Embryonic facial prominence (tissue), 1 donor: ENCODE results near the gene ATM.
"Not testable (repeated sequence)": the region's sequence is repeated elsewhere in the genome, so short reads cannot be mapped to it uniquely, and the experiment has no call there.

Source experiments
- DNase-seq: peaks from one replicate; pipeline ENCODE4 v3.0.0-alpha.2; 2016; ENCODE audit errors: extremely low spot score

Gene ATM

GRCh38 chr11:108286956-108287355 lies 64.1 kb downstream of the ATM start:
- no peak for DNase-seq

GRCh38 chr11:108289066-108289465 lies 66.2 kb downstream of the ATM start:
- not testable (repeated sequence) for DNase-seq

DNA sequence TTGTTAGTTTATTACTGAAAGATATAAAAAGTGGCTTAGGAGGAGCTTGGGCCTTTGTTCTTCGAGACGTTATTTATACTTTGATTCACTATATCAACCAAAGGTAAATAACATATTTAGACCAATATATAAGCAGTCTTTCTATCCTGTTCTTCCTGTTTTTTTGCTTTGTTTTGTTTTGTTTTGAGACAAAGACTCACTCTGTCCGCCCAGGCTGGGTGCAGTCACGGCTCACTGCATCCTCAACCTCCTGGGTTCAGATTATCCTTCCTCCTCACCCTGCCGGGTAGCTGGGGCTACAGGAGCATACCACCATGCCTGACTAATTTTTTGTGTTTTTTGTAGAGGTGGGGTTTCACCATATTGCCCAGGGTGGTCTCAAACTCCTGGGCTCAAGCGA lies 66.8 kb downstream of the ATM start:
- DNase-seq: no peak

GRCh38 chr11:108293229-108293628 lies 70.4 kb downstream of the ATM start:
- no peak for DNase-seq

DNA sequence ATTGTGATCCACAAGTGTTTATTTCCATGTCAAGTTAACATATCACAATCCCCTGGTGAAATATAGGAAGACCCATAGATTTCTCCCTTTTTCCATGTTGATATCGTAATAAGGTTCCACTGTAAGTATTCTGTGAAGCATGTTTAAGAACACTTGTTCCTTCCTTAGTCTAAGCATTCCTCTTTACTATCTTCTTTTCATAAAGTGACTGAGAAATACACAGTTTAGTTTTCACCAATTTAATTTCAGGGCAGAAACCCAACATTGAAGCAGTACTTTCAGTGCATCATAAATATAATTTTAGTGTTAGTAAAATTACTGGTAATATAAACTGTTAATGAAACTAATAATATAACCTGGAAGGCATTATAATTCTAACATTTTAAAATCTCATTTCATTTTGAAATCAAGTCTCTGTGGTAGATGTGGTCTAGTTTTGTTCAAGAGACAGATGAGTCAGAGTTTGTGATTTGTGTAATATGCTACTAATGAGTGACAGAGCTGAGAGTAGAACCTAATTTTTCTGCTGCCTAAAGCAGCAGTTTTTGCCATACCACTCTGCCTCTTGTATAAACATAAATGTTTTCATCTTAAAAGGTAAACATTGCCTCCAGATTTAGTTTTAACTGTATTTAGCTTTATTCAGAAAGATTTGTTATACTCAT lies 79.4 kb downstream of the ATM start:
- no peak for DNase-seq

- DNase-seq: no peak
Measured at GRCh38 chr11:108307751-108308150, 84.9 kb downstream of the ATM start.

DNA sequence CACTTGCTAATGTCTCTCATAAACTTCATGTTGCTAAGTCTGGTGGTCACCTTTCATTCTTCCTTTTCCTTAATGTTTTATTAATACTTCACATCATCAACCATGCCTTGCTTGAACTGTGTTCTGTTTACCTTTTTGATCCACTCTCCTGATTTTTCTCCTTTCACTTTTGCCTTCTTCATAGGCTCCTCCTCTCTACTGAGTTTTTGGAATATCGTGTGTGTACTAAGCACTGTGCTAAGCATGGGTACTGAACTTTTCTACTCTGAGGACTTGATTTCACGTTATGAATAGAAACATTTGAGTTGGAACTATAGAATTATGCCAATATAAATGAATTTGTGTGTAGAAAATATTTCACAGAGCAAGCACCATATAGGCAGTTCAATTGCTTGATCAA lies 90.6 kb downstream of the ATM start:
- no peak for DNase-seq

DNA sequence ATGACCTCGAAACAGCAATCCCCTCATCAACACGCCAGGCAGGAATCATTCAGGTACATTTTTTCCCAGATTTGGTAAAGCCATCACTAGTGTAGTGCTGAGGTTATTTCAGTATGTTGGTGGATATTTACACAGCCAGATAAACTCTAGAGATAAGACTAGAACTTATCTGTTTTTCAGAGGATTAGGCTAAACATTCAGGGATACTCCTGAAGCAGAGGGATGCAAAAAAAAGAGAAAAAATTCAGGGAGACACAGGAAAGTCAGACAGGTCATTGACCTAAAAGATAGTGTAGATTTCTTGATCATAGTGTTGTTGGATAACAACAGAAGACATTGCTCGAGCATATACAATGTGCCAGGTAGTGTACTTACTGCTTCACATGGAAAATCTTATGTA lies 93.2 kb downstream of the ATM start:
- DNase-seq: no peak

- no peak for DNase-seq
Measured at GRCh38 chr11:108319541-108320145, 96.8 kb downstream of the ATM start.

- no peak for DNase-seq
Measured at GRCh38 chr11:108322666-108323065, 99.8 kb downstream of the ATM start.

GRCh38 chr11:108324587-108324986 lies 101.7 kb downstream of the ATM start:
- no peak for DNase-seq

GRCh38 chr11:108333403-108333899 lies 110.6 kb downstream of the ATM start:
- DNase-seq: no peak

- DNase-seq: no peak
Measured at GRCh38 chr11:108338750-108339149, 115.9 kb downstream of the ATM start.

- no peak for DNase-seq
Measured at GRCh38 chr11:108340973-108341372, 118.1 kb downstream of the ATM start.

DNA sequence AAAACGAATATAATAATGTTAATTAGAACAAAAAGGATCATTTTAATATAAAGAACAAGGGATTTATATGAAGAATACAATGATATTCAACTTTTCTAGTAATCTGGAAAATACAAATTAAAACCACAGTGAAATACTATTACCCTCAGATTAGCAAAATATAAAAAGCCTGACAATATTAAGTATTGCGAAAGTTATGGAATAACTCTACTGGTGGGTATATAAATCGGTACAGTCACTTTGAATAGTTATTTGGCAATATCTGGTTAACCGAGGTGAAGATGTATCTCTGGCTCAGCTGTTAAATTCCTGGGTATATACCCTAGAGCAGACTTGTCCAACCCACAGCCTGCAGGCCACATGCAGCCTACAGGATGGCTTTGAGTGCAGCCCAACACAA lies 118.8 kb downstream of the ATM start:
- no peak for DNase-seq

DNA sequence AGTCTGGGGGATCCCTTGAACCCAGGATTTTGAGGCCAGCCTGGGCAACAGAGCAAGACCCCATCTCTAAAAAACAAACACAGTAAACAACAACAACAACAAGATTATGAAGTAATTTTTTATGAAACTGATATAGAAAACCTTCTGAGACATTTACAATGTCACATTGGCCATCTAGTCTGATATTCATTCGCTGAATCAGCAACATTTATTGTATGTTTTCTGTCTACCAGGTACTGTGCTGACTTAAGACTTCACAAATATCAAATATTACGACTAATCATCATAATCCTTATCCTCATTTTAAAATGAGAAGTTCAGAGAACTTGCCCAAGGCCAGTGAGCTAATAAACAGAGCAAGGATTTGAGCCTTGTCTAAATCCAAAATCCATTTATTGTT lies 120.8 kb downstream of the ATM start:
- DNase-seq: no peak

DNA sequence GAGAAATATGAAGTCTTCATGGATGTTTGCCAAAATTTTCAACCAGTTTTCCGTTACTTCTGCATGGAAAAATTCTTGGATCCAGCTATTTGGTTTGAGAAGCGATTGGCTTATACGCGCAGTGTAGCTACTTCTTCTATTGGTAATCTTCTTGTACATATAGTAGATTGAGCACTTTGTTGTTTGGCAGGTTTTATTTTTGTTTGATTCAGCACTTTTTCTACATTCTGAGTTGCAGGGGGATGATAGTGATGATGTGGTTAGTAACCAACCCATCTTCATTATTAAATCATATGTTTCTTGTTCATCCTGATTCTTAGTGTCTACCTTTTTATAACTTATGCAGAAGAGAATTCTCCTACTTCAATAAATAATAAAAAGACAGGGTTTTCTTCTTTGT lies 122.9 kb downstream of the ATM start:
- no peak for DNase-seq

DNA sequence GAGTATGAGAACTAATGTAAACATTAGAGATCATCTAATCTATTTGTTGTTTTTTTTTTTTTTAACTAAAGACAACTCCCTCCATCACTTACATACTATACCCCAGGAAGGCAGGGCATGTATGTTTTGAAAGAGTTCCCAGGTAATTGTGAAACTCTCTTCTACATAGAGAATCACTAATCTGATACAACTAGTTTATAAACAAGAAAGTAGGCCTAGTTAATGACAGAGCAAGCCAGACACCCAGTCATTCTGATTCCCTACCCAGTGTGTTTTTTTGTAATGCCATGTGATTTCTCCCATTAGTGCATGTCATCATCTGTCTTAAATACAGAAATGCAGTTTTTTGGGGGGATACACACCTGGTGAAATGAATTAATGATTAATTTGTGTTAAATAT lies 123.6 kb downstream of the ATM start:
- DNase-seq: no peak

DNA sequence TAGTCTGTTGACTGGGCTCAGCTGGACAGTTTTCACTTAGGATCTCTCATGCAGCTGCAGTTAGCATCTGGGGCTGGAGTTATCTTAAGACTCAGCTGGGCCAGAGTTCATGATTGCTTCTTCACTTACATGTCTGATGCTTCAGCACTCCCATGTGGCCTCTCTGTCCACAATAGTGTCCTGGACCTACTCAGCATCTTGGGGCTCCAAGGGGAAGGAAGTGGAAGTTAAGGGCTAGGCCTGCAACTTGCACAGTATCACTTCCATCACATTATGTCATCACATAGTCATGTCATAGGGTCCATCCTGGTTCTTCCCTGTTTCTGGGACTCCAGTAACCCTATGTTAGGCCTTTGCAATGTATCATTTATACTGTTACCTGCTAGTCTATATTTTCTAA lies 128.6 kb downstream of the ATM start:
- no peak for DNase-seq

DNA sequence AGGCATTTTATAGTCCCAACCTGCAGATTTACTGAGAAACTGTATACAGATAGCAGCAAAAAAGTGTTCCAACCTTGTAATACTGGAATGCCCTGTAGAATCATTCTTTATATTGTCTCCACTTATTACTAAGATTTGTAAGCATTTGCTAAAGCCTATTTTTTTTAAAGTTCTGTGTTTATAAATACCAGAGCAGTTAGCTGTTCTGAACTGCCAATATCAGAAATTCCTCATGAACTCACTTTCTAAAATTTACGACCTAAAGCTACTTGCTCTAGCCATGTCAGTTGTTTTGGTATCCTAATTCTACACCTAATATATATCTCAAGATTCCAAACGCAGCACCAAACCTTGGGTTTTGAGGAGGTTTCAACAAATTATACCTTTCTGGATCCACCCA lies 141.3 kb downstream of the ATM start:
- no peak for DNase-seq

DNA sequence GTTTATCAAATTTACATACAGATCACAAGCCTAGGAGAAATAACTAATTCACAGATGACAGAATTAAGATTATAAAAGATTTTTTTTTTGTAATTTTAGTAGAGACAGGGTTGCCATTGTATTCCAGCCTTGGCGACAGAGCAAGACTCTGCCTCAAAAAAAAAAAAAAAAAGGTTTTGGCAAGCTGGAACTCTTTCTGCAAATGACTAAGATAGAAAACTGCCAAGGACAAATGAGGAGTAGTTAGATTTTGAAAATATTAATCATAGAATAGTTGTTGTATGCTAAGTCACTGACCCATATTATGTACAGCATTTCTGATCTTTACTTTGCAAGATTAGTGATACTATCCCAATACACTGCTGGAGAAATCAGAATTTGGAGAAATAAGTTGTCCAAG lies 145.3 kb downstream of the ATM start:
- no peak for DNase-seq

GRCh38 chr11:108369064-108369463 lies 146.2 kb downstream of the ATM start:
- no peak for DNase-seq

DNA sequence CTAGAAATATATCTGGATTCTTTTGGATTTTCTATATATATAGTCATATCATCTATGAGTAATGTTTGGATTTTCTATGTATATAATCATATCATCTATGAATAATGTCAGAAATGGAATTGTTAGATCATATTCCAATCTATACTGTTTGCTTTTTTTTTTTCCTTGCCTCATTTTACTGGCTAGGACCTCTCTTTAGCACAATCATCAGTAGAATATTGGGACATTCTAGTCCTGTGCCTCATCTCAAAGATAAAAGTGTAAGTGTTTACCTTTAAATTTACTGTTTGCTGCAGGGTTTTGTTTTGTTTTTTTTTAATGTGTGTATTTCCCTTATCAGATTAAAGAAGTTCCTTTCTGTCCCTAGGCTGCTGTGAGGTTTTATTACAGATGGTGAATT lies 147.4 kb downstream of the ATM start:
- no peak for DNase-seq

GRCh38 chr11:108370990-108371389 lies 148.1 kb downstream of the ATM start:
- no peak for DNase-seq
